GM12865 (cell line): ENCODE measurements around the gene ACOT8.

Experiments used
- DNase-seq: peaks from one replicate; pipeline ENCODE4 v3.0.0; 2010; ENCODE audit warnings: low read depth
- H3K4me3 ChIP-seq: 2 replicates; pipeline ENCODE4 v1.5.1; 2011; ENCODE audit warnings: mild to moderate bottlenecking, low read depth, low read length, control low read depth
- TF ChIP-seq, protein P1 (sequence below): IDR thresholded peaks from 2 replicates; pipeline ENCODE4 v1.5.1; 2011; ENCODE audit warnings: low read length, control low read depth, low read depth, inconsistent platforms; ENCODE audit not compliant: insufficient read depth; ENCODE audit errors: missing control alignments

The ACOT8 gene

DNA sequence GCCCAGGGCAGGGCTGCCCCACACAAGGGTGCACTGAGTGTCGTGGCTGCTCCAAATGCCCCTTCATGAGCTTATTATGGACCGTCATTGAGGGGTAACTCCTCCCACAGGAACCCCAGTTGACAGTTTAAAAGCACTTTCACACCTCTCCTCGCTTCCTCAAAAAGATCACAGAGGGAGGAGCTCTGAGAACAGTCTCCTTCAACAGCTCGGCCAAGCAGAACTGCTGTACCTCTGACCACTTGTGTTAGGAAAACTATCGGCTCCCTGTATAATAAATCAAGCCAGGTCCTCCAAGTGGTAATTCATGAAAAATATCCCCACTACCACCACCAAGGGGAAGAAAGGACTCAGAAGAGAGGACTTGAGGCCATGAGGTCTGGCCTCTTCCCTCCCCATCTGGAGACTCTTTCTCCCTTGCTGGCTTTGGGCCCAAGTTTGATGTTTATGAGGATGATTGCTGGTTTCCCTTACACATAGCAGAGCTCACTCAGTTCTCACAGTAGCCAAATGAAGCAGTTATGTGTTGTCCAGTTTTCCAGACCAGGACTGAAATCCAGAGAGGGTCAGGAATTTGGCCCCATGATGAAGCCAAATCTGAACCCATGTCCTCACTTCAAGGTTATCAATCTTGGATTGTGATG lies 14.9 kb downstream of the ACOT8 start:
- TF ChIP-seq, protein P1, sequence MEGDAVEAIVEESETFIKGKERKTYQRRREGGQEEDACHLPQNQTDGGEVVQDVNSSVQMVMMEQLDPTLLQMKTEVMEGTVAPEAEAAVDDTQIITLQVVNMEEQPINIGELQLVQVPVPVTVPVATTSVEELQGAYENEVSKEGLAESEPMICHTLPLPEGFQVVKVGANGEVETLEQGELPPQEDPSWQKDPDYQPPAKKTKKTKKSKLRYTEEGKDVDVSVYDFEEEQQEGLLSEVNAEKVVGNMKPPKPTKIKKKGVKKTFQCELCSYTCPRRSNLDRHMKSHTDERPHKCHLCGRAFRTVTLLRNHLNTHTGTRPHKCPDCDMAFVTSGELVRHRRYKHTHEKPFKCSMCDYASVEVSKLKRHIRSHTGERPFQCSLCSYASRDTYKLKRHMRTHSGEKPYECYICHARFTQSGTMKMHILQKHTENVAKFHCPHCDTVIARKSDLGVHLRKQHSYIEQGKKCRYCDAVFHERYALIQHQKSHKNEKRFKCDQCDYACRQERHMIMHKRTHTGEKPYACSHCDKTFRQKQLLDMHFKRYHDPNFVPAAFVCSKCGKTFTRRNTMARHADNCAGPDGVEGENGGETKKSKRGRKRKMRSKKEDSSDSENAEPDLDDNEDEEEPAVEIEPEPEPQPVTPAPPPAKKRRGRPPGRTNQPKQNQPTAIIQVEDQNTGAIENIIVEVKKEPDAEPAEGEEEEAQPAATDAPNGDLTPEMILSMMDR = no peak
- peak; percentile 61 for DNase-seq
- H3K4me3 ChIP-seq = no peak overlapping the region

DNA sequence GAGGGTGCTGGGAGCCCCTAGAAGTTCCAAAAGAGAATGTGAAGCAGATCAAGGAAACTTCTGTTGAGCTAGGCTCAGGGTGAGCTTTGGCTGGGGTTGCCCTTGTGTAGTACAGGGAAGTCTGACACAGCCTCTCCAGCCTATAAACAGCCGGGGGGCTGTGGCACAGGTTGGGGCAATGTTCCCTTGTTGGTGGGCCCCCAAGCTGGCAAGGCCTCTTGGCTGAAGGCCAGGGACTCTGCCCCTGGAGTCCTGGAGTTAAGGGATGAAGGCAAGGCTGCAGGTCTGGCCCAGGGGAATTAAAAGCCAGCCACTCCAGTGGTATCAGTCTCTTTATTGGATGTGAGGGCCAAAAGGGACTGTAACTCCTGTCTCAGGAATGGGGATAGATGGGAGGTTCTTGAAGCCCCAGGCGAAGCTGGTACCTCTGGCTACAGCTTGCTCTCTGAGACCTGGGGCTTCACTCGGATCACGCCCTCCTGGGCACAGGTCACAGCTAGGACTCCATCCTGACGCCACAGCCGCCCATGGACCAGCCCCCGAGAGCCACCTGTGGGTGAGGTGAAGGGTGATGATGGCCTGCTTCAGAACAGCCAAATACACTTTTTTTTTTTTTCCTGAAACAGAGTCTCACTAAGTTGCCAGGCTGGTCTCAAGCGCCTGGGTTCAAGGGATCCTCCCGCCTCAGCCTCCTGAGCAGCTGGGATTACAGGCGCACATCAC lies 15.6 kb downstream of the ACOT8 start:
- no peak for DNase-seq
- TF ChIP-seq, protein P1 = no peak

DNA sequence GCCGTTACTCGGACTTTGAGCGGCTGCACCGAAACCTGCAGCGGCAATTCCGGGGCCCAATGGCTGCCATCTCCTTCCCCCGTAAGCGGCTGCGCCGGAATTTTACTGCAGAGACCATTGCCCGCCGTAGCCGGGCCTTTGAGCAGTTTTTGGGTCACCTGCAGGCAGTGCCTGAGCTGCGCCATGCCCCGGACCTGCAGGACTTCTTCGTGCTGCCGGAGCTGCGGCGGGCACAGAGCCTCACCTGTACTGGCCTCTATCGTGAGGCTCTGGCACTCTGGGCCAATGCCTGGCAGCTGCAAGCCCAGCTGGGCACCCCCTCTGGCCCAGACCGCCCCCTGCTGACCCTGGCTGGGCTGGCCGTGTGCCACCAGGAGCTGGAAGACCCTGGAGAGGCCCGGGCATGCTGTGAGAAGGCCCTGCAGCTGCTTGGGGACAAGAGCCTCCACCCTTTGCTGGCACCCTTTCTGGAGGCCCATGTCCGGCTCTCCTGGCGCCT lies 16.4 kb downstream of the ACOT8 start:
- no peak for DNase-seq
- H3K4me3 ChIP-seq = no peak overlapping the region
- TF ChIP-seq, protein P1 = no peak

More for the DNA sequence above, 15.6 kb downstream of the ACOT8 start:
- H3K4me3 ChIP-seq = no peak overlapping the region

DNA sequence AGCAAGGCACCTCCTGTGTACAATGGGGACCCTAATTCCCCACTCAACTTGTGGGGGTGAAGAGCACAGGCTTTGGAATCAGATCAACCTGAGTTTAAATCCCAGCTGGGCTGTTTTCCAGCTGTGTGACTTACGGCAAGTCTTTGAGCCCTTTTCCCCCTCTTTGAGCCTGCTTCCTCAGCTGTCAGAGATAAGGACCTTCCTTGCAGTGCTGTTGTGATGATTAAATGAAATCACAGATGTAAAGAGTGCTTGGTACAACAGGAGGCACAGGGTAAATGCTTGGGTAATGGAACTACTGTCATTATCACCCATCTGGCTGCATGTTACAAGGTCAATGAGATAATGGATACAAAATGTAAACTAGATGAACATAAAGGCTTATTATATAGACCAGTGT lies 20.4 kb downstream of the ACOT8 start:
- no peak overlapping the region for H3K4me3 ChIP-seq
- no peak for DNase-seq
- TF ChIP-seq, protein P1 = no peak

DNA sequence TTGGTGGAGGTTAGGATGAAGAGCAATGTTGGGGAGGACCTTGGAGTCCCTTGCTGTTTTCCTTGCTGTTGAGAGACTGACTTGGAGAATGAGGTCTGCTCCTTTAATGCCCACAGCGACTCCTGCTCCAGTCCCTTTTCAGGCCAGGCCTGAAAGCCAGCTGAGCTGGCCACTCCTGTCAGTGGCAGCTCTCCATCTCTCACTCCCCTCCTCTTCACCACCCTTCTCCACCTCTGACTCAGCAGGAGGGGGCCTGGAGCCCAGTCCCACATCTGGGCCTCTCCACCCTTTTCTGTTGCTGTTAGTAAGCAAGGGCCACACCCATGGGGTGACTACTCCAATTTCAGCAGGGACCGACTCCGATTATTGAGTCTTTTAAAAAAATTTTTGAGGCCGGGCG lies 21.4 kb downstream of the ACOT8 start:
- no peak overlapping the region for H3K4me3 ChIP-seq
- DNase-seq = no peak
- TF ChIP-seq, protein P1 = no peak

DNA sequence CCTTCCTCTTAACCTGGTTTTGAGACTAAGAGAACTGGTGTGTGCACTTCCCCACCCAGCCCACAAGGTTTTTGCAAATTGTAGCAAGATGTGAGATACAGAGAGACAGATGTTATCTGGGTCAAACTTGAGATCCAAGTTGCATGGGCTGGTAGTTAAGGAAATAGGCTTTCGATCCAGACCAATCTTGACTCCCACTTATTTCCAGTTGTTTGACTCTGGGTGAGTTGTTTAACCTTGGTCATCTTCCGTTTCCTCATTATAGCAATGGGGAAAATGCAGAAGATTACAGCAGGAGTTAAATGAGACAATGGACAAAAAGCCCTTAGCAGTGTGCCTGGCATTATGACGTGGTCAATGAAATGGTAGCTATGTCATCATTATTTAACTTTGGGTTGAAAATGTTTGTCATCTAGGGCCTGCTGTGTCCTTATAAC lies 21.8 kb downstream of the ACOT8 start:
- TF ChIP-seq, protein P1 = no peak
- no peak for DNase-seq
- H3K4me3 ChIP-seq = no peak overlapping the region
